PFSK-1 (cell line): Measurements from ENCODE around the gene AMMECR1.

ENCODE experiments used
- POLR2AphosphoS5 ChIP-seq: IDR thresholded peaks from 2 replicates; pipeline ENCODE4 v1.6.1; 2012; ENCODE audit warnings: low read depth, mild to moderate bottlenecking, control low read depth, low read length, moderate library complexity
- SIN3A ChIP-seq: IDR thresholded peaks from 2 replicates; pipeline ENCODE4 v1.6.1; 2012; ENCODE audit warnings: mild to moderate bottlenecking, low read length, moderate library complexity, borderline replicate concordance; ENCODE audit not compliant: insufficient read depth
- TAF1 ChIP-seq: IDR thresholded peaks from 2 replicates; pipeline ENCODE4 v1.6.1; 2012; ENCODE audit warnings: low read length, control low read depth, borderline replicate concordance; ENCODE audit not compliant: insufficient read depth
- TF ChIP-seq, protein P1 (sequence below), 2 experiments: IDR thresholded peaks; 2 replicates each; pipeline versions ENCODE4 v1.6.1 to v1.8.0; 2011 to 2012; ENCODE audit warnings: low read depth in 2 of 2, low read length in 2 of 2, control low read depth in 1 of 2, inconsistent platforms in 1 of 2, mild to moderate bottlenecking in 1 of 2, moderate library complexity in 1 of 2; ENCODE audit not compliant: insufficient read depth in 1 of 2

DNA sequence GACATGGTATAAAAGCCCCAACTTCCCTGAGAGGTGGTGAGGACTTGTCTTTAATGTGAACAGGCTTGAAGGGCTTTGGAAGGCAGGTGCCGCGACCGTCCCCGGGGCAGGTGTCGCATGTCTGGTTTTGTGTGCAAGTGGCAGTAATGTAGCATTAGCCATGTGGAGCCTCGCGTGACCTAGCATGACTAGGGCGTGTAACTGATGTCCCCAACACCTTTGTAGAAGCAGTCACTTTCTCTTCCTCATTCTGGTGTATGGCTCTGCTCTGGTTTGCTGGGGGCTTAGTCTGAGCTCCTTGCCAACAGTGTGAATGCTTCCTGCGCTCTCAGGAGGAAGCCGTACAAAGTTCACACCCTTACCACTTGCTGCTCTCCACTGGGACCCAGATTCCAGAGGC, 145.7 kb downstream of the AMMECR1 start:
- TF ChIP-seq POLR2AphosphoS5, result no peak
- TF ChIP-seq TAF1, result no peak
- TF ChIP-seq SIN3A, result no peak
- TF ChIP-seq, protein P1, sequence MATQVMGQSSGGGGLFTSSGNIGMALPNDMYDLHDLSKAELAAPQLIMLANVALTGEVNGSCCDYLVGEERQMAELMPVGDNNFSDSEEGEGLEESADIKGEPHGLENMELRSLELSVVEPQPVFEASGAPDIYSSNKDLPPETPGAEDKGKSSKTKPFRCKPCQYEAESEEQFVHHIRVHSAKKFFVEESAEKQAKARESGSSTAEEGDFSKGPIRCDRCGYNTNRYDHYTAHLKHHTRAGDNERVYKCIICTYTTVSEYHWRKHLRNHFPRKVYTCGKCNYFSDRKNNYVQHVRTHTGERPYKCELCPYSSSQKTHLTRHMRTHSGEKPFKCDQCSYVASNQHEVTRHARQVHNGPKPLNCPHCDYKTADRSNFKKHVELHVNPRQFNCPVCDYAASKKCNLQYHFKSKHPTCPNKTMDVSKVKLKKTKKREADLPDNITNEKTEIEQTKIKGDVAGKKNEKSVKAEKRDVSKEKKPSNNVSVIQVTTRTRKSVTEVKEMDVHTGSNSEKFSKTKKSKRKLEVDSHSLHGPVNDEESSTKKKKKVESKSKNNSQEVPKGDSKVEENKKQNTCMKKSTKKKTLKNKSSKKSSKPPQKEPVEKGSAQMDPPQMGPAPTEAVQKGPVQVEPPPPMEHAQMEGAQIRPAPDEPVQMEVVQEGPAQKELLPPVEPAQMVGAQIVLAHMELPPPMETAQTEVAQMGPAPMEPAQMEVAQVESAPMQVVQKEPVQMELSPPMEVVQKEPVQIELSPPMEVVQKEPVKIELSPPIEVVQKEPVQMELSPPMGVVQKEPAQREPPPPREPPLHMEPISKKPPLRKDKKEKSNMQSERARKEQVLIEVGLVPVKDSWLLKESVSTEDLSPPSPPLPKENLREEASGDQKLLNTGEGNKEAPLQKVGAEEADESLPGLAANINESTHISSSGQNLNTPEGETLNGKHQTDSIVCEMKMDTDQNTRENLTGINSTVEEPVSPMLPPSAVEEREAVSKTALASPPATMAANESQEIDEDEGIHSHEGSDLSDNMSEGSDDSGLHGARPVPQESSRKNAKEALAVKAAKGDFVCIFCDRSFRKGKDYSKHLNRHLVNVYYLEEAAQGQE (IDR thresholded peaks at IDR 0.05; ENCODE audit: insufficient read depth in 1 of 2, low read depth in 2 of 2, low read length in 2 of 2), result no peak
